ENCODE measurements around the gene ANKRD11. TPM values are rescaled to one million over a fixed set of nuclear protein-coding genes. Genes with fewer than 3 reads are reported as not detected.
A peak's percentile ranks its signal among the peaks of the same experiment; 100 is the strongest.

Gene ANKRD11
- total RNA-seq, 1 experiment from 2014 or later: 116 TPM

DNA sequence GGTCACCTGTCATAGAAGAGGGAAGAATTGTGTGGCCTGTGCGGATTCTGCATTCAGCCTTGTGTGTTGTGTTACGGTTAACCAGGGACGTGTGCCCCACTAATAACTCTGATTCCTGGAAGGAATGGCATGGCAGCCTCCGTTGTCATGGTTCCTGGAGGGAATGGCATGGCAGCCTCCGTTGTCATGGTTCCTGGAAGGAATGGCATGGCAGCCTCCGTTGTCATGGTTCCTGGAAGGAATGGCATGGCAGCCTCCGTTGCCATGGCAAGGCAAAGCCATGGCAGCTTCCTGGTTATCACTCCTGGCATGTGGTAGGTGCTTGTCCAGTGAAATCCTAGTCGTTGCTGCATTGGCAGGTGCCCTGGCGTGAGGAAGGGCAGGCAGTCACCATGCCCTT, 26.8 kb upstream of the ANKRD11 start:
- Histone ChIP-seq H3K4me1 (no peaks in the 10 kb centered on the region), H3K4me3 (no peak overlapping the region), H3K36me3 (peaks cover 96% of the 10 kb centered on the region), H3K27ac (no peak overlapping the region), H3K27me3 (no peaks in the 10 kb centered on the region), H3K9me3 (replicated peaks) (no peaks in the 10 kb centered on the region)
- no peak for DNase-seq

DNA sequence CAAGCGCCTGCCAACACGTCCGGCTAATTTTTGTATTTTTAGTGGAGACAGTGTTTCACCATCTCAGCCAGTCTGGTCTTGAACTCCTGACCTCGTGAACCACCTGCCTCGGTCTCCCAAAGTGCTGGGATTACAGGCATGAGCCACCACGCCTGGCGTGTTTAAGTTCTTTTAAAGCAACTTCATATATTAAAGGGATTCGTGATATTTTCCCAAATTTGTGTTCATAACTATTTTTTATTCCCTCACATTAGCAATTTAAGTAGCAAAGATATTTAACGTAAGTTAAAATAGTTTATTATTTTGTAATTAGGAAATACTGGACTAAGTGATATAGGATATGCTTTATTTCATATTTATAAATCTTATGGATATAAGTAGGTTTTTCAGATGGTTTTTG, 22.1 kb upstream of the ANKRD11 start:
- Histone ChIP-seq H3K4me3 (no peak overlapping the region), H3K4me1 (no peaks in the 10 kb centered on the region), H3K27ac (no peak overlapping the region), H3K36me3 (peaks cover 70% of the 10 kb centered on the region), H3K27me3 (no peaks in the 10 kb centered on the region), H3K9me3 (replicated peaks) (no peaks in the 10 kb centered on the region)
- DNase-seq: no peak

DNA sequence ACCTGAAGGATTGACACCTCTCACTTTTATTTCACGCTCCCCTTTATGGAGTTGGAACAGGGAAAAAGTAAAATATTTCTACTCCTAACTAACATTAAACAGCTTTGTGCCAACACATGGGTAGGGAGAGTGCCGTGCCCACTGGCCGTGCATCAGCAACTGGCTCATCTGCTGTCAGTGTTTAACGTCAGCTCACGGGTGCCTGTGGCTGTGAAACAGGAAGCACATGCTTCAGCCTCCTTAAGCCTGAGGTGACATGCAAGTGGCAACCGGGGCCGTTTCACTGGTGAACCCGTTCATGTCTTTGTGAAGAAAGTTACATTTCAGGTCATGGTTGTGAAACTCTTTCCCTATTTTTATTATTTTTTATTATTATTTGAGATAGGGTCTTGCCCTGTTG, 21.0 kb upstream of the ANKRD11 start:
- H3K27me3 ChIP-seq: no peaks in the 10 kb centered on the region
- DNase-seq: no peak
- peaks cover 59% of the 10 kb centered on the region for H3K36me3 ChIP-seq
- H3K27ac ChIP-seq: no peak overlapping the region
- peaks cover 4% of the 10 kb centered on the region for H3K4me1 ChIP-seq
- no peaks in the 10 kb centered on the region for H3K9me3 ChIP-seq (replicated peaks)
- no peak overlapping the region for H3K4me3 ChIP-seq

DNA sequence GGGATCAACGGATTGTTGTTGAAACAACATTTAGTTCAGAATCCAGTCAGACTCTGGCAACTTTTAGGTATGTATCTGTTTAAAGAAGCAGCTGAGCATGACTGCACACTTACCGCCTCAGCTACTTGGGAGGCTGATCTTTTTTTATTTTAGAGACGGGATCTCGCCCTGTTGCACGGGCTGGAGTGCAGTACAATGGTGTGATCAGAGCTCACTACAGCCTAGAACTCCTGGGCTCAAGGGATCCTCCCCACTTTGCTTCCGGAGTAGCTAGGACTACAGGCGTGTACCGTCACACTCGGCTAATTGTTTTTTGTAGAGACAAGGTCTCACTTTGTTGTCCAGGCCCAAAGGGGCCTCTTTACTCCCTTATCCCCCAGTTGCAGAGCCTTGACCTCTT, 20.2 kb upstream of the ANKRD11 start:
- Histone ChIP-seq H3K9me3 (replicated peaks) (no peaks in the 10 kb centered on the region), H3K4me3 (no peak overlapping the region), H3K27ac (no peak overlapping the region), H3K27me3 (no peaks in the 10 kb centered on the region), H3K36me3 (peaks cover 51% of the 10 kb centered on the region), H3K4me1 (peaks cover 12% of the 10 kb centered on the region)
- DNase-seq: no peak

DNA sequence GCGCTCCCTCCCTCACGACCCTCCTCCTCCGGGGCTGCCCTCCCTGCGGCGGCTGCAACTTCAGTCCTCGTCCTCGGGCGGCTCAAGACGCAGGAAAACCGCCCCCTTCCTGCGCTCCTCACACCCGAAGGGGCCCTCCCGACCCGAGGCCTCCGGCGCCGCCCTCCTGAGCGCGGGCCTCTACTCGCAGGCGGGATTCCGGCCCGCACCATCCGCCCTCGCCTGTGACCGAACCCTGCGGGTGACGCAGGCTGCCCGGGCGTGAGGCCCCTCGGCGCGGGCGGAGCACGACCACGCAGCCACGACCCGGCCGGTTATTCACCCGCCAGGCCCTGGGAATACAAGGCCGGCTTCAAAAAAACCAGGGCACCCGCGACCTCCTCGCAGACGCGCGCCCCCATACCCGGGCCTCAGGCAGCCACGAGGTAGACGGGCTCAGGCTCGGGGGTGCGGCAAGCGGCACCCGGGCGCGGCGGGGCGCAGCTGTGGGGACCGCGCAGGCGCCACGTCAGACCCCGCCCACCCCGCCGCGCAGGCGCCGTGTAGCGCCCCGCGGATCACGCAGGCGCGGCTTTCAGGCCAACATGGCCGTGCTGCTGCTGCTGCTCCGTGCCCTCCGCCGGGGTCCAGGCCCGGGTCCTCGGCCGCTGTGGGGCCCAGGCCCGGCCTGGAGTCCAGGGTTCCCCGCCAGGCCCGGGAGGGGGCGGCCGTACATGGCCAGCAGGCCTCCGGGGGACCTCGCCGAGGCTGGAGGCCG, 17.7 kb upstream of the ANKRD11 start, which contains the start of gene SPG7:
SPG7 (plus strand) TSS at position 570 of the 757 bp plus-strand sequence; CDS start at position 585, 15 bp downstream.
- H3K4me3 ChIP-seq: peak within 1 kb of the TSS; percentile 99
- H3K9me3 ChIP-seq (replicated peaks): no peaks in the 10 kb centered on the region
- H3K36me3 ChIP-seq: peaks cover 28% of the 10 kb centered on the region
- no peaks in the 10 kb centered on the region for H3K27me3 ChIP-seq
- DNase-seq: peak; percentile 89 to 95
- H3K27ac ChIP-seq: peak within 1 kb of the TSS; percentile 95
- peaks cover 19% of the 10 kb centered on the region for H3K4me1 ChIP-seq

DNA sequence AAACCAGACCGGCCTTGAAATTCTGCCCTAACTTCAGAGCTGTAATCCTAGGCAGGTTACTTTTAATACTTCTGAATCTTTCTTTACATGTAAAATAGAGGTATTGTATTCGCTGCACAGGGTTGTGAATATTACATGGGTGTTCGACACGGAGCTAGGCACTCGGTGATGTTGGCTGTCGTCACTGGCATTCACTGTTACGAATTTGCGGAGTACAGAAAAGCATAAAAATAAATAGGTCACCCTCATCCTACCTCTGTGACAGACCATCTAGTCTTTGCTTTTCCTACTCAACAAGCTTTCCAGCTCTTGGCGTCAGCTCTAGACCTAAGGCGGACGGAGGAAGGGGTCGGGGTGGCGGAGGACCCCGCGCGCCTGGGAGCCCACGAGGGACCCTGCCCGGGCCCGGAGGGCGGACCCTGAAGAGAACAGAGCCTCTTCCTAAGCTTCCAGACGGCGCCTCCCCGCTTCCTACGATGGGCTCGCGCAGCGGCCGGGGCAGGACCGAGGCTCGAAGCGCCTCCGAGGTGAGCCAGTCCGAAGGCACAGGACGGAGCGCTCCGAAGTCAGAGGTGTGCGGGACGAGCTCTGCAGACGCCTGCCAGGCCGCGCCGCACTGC, 17.0 kb upstream of the ANKRD11 start:
- Histone ChIP-seq H3K4me1 (peaks cover 21% of the 10 kb centered on the region), H3K27ac (peak overlapping the region; percentile 95), H3K36me3 (peaks cover 21% of the 10 kb centered on the region), H3K4me3 (peak overlapping the region; percentile 99), H3K9me3 (replicated peaks) (no peaks in the 10 kb centered on the region), H3K27me3 (no peaks in the 10 kb centered on the region)
- no peak for DNase-seq

DNA sequence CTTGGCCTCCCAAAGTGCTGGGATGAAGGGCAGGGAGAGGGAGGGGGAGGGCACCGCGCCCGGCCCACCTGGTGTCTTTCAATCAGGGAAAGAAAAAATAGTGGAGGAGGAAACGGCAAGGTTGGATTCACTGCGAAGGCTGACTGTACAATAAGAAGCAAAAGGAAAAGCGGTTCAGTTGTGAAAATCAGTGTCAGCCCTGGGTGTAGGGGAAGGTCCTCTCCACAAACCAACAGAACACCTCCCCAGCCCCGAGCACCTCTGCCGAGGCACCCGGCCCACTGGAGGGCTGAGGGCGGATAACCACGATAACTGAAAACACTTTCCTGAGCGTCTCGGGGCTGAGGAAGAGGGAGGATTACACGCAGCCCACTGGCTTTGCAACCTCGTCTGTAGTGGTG, 16.4 kb upstream of the ANKRD11 start:
- Histone ChIP-seq H3K4me1 (peaks cover 26% of the 10 kb centered on the region), H3K27ac (peak overlapping the region; percentile 95), H3K27me3 (no peaks in the 10 kb centered on the region), H3K4me3 (peak overlapping the region; percentile 99), H3K36me3 (peaks cover 16% of the 10 kb centered on the region), H3K9me3 (replicated peaks) (no peaks in the 10 kb centered on the region)
- peak; percentile 69 to 83 for DNase-seq

DNA sequence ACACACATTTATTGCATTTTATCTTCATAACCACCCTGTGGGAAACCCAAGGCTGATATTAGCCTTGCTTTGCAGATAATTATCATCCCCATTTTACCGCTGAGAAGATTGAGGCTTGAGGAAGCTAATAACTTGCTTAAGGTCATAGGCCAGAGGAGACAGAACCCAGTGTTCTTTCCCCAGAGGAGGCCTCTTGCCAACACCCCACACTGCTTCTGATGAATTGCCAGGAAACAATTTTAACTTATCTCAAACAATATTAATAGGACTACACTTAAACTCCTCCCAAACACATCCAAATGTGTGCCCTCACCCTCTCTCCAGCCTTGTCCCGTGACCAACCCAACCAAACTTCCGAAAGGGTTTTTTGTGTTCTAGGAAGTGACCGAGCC, 15.7 kb upstream of the ANKRD11 start:
- peaks cover 26% of the 10 kb centered on the region for H3K4me1 ChIP-seq
- DNase-seq: no peak
- no peaks in the 10 kb centered on the region for H3K9me3 ChIP-seq (replicated peaks)
- peaks cover 9% of the 10 kb centered on the region for H3K36me3 ChIP-seq
- H3K4me3 ChIP-seq: 0 out of 2 replicates have a peak overlapping the region, but pooled peaks have one; percentile 0
- no peaks in the 10 kb centered on the region for H3K27me3 ChIP-seq
- peak overlapping the region; percentile 95; the same call in 1 of the 2 replicates for H3K27ac ChIP-seq

DNA sequence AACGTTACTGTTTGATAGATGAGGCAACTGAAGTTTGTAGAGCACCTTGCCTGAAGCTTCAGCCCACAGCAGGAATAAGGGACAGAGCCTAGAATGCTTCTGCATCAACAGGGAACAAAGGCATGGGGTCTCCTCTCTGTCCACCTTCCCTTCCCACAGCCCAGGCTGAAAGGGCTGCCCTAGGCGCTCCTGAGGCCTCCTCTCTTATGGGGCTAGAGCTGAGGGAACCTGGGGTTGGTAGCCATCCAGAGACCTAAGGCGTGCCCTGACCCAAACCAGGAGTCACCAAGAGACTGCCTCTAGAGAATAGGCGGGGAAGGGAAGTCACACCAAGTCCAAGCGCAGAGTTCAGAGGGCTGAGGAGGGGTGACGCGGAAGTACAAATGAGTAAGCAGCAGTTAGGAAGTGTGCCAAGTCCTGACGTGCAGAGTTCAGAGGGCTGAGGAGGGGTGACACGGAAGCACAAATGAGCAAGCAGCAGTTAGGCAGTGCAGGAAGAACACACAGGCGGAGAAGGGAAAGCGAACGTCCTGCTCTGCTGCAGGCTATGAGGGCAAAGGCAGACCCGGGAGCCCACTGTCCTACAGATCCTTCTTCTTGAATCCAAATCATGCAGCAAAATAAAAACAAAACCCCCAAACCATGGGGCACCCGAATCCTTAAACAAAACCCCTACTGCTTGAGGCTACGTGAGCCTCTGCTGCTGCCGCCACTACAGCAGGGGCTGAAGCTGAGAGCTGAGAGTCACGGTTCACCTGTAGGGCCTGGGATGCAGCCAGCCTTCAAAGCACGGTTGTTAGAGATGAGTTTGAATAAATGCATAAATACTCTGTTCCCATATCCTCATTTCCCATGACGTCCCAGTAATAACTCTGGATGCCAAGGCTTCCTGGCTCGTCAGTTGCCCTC, 15.1 kb upstream of the ANKRD11 start:
- H3K9me3 ChIP-seq (replicated peaks): no peaks in the 10 kb centered on the region
- H3K36me3 ChIP-seq: peaks cover 2% of the 10 kb centered on the region; the same call in 1 of the 2 replicates
- H3K4me1 ChIP-seq: peaks cover 26% of the 10 kb centered on the region
- peak overlapping the region; percentile 38 for H3K27ac ChIP-seq
- H3K4me3 ChIP-seq: 0 out of 2 replicates have a peak overlapping the region, but pooled peaks have one; percentile 0
- DNase-seq: peak; percentile 86 to 91
- no peaks in the 10 kb centered on the region for H3K27me3 ChIP-seq

DNA sequence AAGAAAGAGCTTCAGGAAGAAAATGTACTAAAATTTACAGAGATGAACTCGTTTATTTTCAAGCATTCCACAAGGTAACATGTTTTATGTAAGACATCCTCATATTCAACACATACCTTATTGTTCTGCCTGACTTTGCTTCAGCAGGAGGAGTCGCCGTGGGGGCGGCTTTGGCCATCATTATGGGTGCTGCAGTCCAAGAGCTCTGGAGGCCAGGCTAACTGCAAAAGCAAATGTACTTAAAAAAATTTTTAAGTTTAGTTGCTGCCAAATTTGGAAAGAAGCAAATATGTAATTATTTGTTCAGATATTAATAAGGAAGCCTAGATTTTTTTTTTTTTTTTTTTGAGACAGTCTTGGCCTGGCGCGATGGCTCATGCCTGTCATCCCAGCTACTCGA, 13.7 kb upstream of the ANKRD11 start:
- Histone ChIP-seq H3K4me1 (peaks cover 30% of the 10 kb centered on the region), H3K27me3 (no peaks in the 10 kb centered on the region), H3K27ac (no peak overlapping the region), H3K36me3 (no peaks in the 10 kb centered on the region), H3K9me3 (replicated peaks) (no peaks in the 10 kb centered on the region), H3K4me3 (no peak overlapping the region)
- DNase-seq: no peak

DNA sequence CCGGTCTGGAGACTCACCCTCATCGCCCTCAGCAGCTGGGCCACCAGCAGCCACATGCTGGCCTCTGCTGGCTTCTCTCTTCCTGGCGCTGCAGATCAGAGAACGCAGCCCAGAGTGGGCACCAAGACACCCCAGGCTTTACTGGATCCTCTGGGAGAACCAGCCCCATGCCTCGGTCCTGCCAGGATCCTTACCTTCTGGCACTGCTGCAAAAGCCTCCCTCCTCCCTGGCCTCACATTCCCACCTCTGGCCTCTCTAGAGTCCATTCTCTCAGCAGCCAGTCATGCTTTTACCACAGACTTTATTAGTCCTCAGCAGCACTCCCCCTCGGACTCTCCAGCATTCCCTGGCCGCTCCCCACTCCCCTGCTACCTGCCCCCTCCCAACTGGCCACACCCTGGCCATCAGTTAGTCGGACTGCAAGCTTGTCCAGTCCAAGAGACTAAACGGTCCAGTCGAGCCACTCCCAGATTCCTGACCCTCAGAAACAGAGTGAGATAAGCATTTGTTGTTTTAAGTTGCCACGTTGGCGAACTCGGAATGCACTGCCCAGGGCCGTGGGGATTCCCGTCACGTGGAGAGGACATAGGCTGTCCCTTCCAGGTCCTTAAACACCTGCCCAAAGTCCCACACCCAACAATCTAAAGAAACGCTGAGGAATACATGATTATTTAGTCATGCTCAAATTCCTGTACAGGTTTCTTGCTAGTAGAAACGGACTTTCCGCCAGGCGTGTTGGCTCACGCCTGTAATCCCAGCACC, 11.9 kb upstream of the ANKRD11 start:
- H3K27me3 ChIP-seq: no peaks in the 10 kb centered on the region
- H3K9me3 ChIP-seq (replicated peaks): no peaks in the 10 kb centered on the region
- H3K4me3 ChIP-seq: no peak overlapping the region
- peaks cover 38% of the 10 kb centered on the region for H3K4me1 ChIP-seq
- peak in 1 of 2 experiments; percentile 36 for DNase-seq
- H3K27ac ChIP-seq: no peak overlapping the region
- no peaks in the 10 kb centered on the region for H3K36me3 ChIP-seq

DNA sequence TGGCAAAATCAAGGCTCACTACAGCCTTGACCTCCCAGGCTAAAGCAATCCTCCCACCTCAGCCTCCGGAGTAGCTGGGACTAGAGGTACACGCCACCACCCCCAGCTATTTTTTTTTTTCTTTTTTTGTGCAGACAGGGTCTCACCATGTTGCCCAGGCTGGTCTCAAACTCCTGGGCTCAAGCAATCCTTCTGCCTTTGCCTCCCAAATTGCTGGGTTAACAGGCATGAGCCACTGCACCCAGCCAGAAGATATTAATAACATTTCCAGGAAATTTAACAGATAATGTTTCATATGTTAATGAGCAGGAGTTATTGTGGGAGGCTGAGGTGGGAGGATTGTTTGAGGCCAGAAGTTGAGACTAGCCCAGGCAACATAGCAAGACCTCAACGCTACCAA, 9.4 kb upstream of the ANKRD11 start:
- H3K4me1 ChIP-seq: peaks cover 25% of the 10 kb centered on the region
- H3K9me3 ChIP-seq (replicated peaks): no peaks in the 10 kb centered on the region
- H3K4me3 ChIP-seq: no peak overlapping the region
- no peaks in the 10 kb centered on the region for H3K36me3 ChIP-seq
- no peak for DNase-seq
- H3K27ac ChIP-seq: no peak overlapping the region
- no peaks in the 10 kb centered on the region for H3K27me3 ChIP-seq

DNA sequence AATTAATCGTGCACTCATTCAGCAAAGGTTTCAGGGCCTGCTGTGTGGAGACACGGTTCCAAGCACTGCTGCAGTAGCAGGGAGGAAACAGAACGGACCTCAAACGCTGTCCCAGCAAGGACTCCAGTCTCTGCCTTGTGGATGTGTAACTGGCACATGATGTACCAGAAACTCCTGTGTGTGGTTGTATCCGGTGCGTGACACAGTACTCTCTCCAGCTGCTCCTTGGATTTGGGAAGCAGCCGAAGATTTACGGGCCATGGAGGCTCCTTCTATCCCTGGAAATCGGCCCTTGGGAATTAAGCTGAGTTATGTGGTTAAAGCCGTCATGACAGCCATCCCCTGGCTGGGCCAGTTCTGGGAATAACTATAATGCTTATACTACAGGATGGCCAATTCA, 8.5 kb upstream of the ANKRD11 start:
- Histone ChIP-seq H3K4me1 (peaks cover 32% of the 10 kb centered on the region), H3K27ac (peak overlapping the region; percentile 36), H3K4me3 (no peak overlapping the region), H3K36me3 (no peaks in the 10 kb centered on the region), H3K27me3 (no peaks in the 10 kb centered on the region), H3K9me3 (replicated peaks) (no peaks in the 10 kb centered on the region)
- peak; percentile 93 to 98 for DNase-seq

DNA sequence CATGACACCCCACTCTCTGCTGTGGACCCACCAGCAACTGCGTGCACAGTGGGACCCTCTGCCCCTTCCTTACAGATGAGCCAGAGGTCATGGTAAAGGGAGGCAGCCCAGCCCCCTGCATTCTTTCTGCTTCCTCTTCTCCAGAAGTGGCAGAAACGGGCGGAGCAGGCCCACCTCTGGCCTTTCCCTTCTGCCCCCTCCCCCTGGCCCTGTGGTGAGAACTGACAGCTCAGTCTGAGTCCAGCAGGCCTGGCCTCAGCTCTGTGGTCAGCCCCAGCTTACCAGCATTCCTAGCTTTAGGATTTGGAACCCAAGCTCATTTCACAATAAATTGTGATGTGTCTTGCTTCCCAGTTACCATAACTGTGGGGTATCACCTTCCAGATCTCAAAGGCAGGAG, 4.8 kb upstream of the ANKRD11 start:
- Histone ChIP-seq H3K4me1 (peaks cover 39% of the 10 kb centered on the region), H3K4me3 (no peak overlapping the region), H3K9me3 (replicated peaks) (no peaks in the 10 kb centered on the region), H3K36me3 (no peaks in the 10 kb centered on the region), H3K27me3 (no peaks in the 10 kb centered on the region), H3K27ac (no peak overlapping the region)
- peak; percentile 70 to 74 for DNase-seq

All from SJCRH30 (cell line).